Activated naive CD4-positive, alpha-beta T cell treated with Interleukin-2 at 50 U/mL for 16 hours (primary cell): ENCODE data around the gene TTR.

ENCODE experiments used
- DNase-seq: peaks from one replicate; pipeline ENCODE4 v3.0.0-alpha.2; 2020

The TTR gene

GRCh38 chr18:31581498-31582197 lies 10.0 kb upstream of the TTR start:
- no peak for DNase-seq

GRCh38 chr18:31583185-31583854 lies 8.4 kb upstream of the TTR start:
- DNase-seq, result no peak

- no peak for DNase-seq
Observed at GRCh38 chr18:31585991-31586390, 5.7 kb upstream of the TTR start.

GRCh38 chr18:31586616-31587015 lies 5.1 kb upstream of the TTR start:
- no peak for DNase-seq

GRCh38 chr18:31587529-31587928 lies 4.1 kb upstream of the TTR start:
- DNase-seq, result no peak

- no peak for DNase-seq
Observed at GRCh38 chr18:31590570-31590969, 1.1 kb upstream of the TTR start.

GRCh38 chr18:31591113-31591512 lies 564 bp upstream of the TTR start:
- no peak for DNase-seq

GRCh38 chr18:31592506-31593157 lies 955 bp downstream of the TTR start:
- no peak for DNase-seq

GRCh38 chr18:31595121-31595771 lies 3.6 kb downstream of the TTR start:
- no peak for DNase-seq

- DNase-seq, result no peak
Observed at GRCh38 chr18:31596081-31596872, 4.6 kb downstream of the TTR start.

- DNase-seq, result no peak
Observed at GRCh38 chr18:31598021-31598805, 6.5 kb downstream of the TTR start.

- no peak for DNase-seq
Observed at GRCh38 chr18:31603315-31603714, 11.6 kb downstream of the TTR start.

GRCh38 chr18:31606265-31606664 lies 14.6 kb downstream of the TTR start:
- DNase-seq, result no peak

- no peak for DNase-seq
Observed at GRCh38 chr18:31607384-31607783, 15.7 kb downstream of the TTR start.

GRCh38 chr18:31609886-31610285 lies 18.2 kb downstream of the TTR start:
- no peak for DNase-seq

GRCh38 chr18:31610286-31611205 lies 18.9 kb downstream of the TTR start:
- no peak for DNase-seq

- DNase-seq, result no peak
Observed at GRCh38 chr18:31611511-31611910, 19.8 kb downstream of the TTR start.

- no peak for DNase-seq
Observed at GRCh38 chr18:31612124-31612523, 20.4 kb downstream of the TTR start.

GRCh38 chr18:31614044-31614443 lies 22.4 kb downstream of the TTR start:
- DNase-seq, result no peak

- no peak for DNase-seq
Observed at GRCh38 chr18:31616586-31616985, 24.9 kb downstream of the TTR start.
